Psoas muscle (tissue), 8 donors: ENCODE data around the gene AP1M1. TPM values are rescaled to one million over a fixed set of nuclear protein-coding genes. Genes with fewer than 3 reads are reported as not detected.
"Not testable (repeated sequence)": the region's sequence is repeated elsewhere in the genome, so short reads cannot be mapped to it uniquely, and the experiment has no call there.

Experiments
- ATAC-seq, 4 donors: fragments of 200-7000 bp; cut with Tn5 transposase; one replicate each; pipeline ENCODE4 v1.9.1; 2020; ENCODE audit warnings: moderate library complexity in 3 of 4, mild to moderate bottlenecking in 2 of 4
- DNase-seq, 2 donors: peaks; one replicate each; pipeline ENCODE4 v3.0.0-alpha.2; 2020
- H3K27ac ChIP-seq: fragments of 200-600 bp; one replicate; pipeline ENCODE4 v1.8.0; 2022
- H3K27me3 ChIP-seq, 3 donors: fragments of 200-600 bp in 1 of 3; one replicate each; pipeline versions ENCODE4 v1.6.1 to v1.8.0; 2013 to 2022; ENCODE audit warnings: low read length in 2 of 3, mild to moderate bottlenecking in 2 of 3, moderate library complexity in 1 of 3; ENCODE audit not compliant: insufficient read depth in 3 of 3
- H3K36me3 ChIP-seq, 2 donors: fragments of 200-600 bp in 1 of 2; one replicate each; pipeline versions ENCODE4 v1.6.1 to v1.8.0; 2013 to 2022; ENCODE audit warnings: low read depth in 1 of 2, mild to moderate bottlenecking in 1 of 2, moderate library complexity in 1 of 2; ENCODE audit not compliant: insufficient read depth in 1 of 2
- H3K4me1 ChIP-seq: fragments of 200-600 bp; one replicate; pipeline ENCODE4 v1.8.0; 2022
- H3K4me3 ChIP-seq: fragments of 200-600 bp; one replicate; pipeline ENCODE4 v1.8.0; 2022; ENCODE audit warnings: mild to moderate bottlenecking
- H3K9me3 ChIP-seq: fragments of 200-600 bp; one replicate; pipeline ENCODE4 v1.8.0; 2022
- WGBS, 3 donors: extraction: QIAGEN DNeasy Blood & Tissue Kit; methylation state at CpG; one replicate each; pipeline versions ENCODE4 v1.1.6 to v1.1.7; 2013; 5-methylcytosine and 5-hydroxymethylcytosine counted together
- intact Hi-C, 2 donors: fragments of 100-400 bp; cut with DNase I; formaldehyde crosslinking; loops; one replicate each; pipeline versions ENCODE4 v1.11.0 to v1.14.2; 2022
- polyA plus RNA-seq, 3 donors: library from polyadenylated mRNA; stranded (reverse); fragments of 200-250 nt; gene quantifications; one replicate each; pipeline ENCODE4 v1.2.3, GENCODE V29; 2013
- total RNA-seq, 4 donors: library from RNA; stranded (reverse); fragmentation: NEBNext Ultra II Directional in 2 of 4; extraction: Animal tissue kit (Norgen Biotek cat#: 25700) in 2 of 4; gene quantifications; one replicate each; pipeline versions ENCODE4 v1.2.1 to v1.2.4, GENCODE V29; 2021 to 2023
- TF ChIP-seq, protein P1 (sequence below): fragments of 200-600 bp; IDR thresholded peaks from one replicate; pipeline ENCODE4 v1.8.0; 2022; ENCODE audit warnings: antibody characterized with exemption
- donor health status: healthy with polysubstance abuse.
- donor health status: DM: no; HTN: no; CAD: no; lungs with moderate emphysema.
- donor health status: Bipolar disorder and iron deficiency.
- donor health status: healthy.
- donor health status: DM: yes; HTN: yes; CAD: no.
- donor health status: DM: no; HTN: no; CAD: no.
- donor health status: DM: no; HTN: no; CAD: no.
- donor health status: DM: yes; HTN: yes; CAD: no.

AP1M1 gene
- total and polyA plus RNA-seq, 7 donors, result 40.5 to 102 (median 51.0) TPM

DNA sequence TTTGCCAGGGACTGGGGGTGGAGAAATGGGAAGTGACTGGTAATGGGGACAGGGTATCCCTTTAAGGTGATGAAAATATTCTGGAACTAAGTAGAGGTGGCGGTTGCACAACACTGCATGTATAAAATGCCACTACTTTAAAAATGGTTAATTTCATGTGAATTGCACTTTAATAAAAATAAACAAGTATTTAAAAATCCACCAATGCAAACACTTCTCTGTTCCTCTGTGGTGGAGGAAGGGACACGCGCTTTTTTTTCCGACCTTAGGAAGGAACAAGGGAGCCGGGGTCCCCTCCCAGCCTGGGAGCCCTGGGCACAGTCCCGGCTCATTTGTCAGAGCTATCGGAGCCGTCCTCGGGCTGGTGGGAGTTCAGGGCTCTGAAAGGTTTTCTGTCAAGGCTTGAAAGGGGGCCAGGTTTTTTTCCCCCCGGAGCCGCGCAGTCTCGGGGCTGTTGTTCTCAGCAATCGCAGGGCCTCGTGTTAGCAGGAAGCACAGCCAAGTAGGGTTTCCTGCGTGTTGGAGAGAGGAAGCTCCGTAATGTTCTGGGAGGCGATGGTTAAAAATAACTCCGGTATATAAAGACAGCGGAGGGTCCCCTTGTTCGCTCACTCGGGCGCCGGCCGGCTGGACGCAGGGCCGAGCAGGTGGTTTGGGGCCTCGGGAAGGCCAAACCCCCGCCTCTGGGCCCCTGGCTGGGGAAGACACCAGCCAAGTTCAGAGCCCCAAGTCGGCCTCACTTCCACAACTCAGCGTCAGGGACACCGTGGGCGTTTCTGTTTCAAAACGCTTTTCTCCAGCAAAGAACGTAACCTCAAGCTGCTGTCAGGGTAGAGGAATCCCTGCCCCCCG, 85.7 kb downstream of the AP1M1 start:
- no peaks in the 10 kb centered on the region for H3K9me3 ChIP-seq
- intact Hi-C loops, result loop anchor here in 1 of 2 donors (5.0 kb wide), 1 partner anchor 44 kb away; no protein-coding TSS in a partner anchor
- TF ChIP-seq, protein P1, sequence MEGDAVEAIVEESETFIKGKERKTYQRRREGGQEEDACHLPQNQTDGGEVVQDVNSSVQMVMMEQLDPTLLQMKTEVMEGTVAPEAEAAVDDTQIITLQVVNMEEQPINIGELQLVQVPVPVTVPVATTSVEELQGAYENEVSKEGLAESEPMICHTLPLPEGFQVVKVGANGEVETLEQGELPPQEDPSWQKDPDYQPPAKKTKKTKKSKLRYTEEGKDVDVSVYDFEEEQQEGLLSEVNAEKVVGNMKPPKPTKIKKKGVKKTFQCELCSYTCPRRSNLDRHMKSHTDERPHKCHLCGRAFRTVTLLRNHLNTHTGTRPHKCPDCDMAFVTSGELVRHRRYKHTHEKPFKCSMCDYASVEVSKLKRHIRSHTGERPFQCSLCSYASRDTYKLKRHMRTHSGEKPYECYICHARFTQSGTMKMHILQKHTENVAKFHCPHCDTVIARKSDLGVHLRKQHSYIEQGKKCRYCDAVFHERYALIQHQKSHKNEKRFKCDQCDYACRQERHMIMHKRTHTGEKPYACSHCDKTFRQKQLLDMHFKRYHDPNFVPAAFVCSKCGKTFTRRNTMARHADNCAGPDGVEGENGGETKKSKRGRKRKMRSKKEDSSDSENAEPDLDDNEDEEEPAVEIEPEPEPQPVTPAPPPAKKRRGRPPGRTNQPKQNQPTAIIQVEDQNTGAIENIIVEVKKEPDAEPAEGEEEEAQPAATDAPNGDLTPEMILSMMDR, result no peak
- peak overlapping the region; percentile 89 for H3K27ac ChIP-seq
- ATAC-seq (peak; percentile 65 to 79 (median 74)), DNase-seq (peak; percentile 83 to 84)
- peaks cover 51% of the 10 kb centered on the region for H3K4me1 ChIP-seq
- peak overlapping the region; percentile 44 for H3K4me3 ChIP-seq
- 4 to 6% (median 6%) methylated on average over 36 of the region's 36 CpGs for WGBS, 3 donors
- no peaks in the 10 kb centered on the region for H3K27me3 ChIP-seq
- H3K36me3 ChIP-seq, result no peaks in the 10 kb centered on the region

DNA sequence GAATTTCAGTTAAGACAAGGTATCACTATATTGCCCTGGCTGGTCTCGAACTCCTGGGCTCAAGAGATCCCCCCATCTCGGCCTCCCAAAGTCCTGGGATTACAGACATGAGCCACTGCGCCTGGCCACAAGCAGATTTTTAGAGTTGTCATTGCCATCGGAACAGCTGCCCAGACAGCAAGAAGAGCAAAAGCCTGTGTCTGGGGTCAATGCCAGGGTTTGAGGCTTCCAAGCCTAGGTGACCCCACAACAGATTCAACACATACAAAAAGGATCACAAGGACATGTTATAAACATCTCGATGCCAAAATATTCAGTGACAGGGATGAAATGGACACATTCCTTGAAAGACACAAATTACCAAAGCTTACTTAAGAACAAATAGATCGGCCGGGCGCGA, 86.8 kb downstream of the AP1M1 start:
- Histone ChIP-seq H3K4me1 (peaks cover 45% of the 10 kb centered on the region), H3K9me3 (no peaks in the 10 kb centered on the region), H3K36me3 (no peaks in the 10 kb centered on the region), H3K27me3 (no peaks in the 10 kb centered on the region), H3K27ac (peak overlapping the region; percentile 89), H3K4me3 (no peak overlapping the region)
- intact Hi-C loops, result loop anchor here in 1 of 2 donors (5.0 kb wide), 1 partner anchor 43 kb away; no protein-coding TSS in a partner anchor
- no peak for ATAC-seq
- WGBS, 3 donors, result 70 to 76% (median 71%) methylated on average over 9 of the region's 9 CpGs
- no peak for DNase-seq
- TF ChIP-seq, protein P1, result no peak

DNA sequence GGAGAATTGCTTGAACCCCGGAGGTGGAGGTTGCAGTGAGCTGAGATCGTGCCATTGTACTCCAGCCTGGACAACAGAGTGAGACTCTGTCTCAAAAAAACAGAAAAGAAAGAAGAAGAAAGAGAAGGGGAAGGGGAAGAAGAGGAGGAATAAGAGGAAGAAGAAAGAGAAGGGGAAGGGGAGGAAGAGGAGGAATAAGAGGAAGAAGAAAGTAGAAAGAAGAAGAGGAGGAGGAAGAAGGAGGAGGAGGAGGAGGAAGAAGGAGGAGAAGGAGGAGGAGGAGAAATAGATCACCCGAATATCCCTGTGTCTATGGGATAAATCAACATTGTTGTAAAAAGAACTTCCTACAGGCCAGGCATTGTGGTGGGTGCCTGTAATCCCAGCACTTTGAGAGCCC, 87.4 kb downstream of the AP1M1 start:
- not testable (repeated sequence) for ATAC-seq, H3K27me3 ChIP-seq, H3K9me3 ChIP-seq, DNase-seq, H3K4me3 ChIP-seq, H3K36me3 ChIP-seq
- peak overlapping the region; percentile 89 for H3K27ac ChIP-seq
- 77 to 84% (median 83%) methylated on average over 3 of the region's 3 CpGs for WGBS, 3 donors
- intact Hi-C loops, result loop anchor here in 1 of 2 donors (5.0 kb wide), 1 partner anchor 1737 kb away; no protein-coding TSS in a partner anchor
- peaks cover 41% of the 10 kb centered on the region for H3K4me1 ChIP-seq

DNA sequence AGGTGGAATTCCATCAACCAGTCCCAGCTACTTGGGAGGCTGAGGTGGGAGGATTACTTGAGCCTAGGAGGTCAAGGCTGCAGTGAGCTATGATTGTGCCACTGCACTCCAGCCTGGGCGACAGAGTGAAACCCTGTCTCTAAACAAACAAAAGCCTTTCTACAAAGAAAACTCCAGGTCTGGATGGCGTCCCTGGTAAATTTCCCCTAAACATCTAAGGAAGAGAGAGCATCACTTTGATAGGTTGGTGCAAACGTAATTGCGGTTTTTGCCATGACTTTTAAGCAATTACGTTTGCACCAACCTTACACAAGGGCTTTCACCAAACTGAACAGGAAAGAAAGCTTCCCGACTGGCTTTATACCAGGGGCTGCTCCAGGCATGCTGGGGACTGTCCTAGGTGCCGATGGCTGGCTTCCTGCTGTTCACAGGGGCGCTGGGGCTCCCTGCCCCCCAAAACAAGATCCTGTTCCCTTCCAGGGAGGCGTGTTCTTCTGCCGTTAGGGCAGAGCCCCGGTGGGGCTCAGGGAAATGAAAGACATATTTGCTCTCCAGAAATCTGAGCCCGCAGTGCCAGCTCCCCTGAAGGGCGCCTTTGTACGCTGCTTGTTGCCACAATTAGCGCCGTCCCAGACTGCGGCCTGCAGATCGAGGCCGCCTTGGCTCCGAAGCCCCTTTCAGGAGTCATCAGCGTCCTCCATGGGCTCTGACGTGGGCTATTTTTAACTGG, 88.2 kb downstream of the AP1M1 start:
- ATAC-seq, result peak; percentile 25 to 46 (median 34)
- TF ChIP-seq, protein P1, result no peak
- intact Hi-C loops, result loop anchor here in 1 of 2 donors (2.0 to 5.0 kb wide), 2 partner anchors 39 to 1736 kb away; partner anchors contain the start of gene KLF2
- Histone ChIP-seq H3K4me1 (peaks cover 41% of the 10 kb centered on the region), H3K36me3 (no peaks in the 10 kb centered on the region), H3K9me3 (no peaks in the 10 kb centered on the region), H3K27me3 (no peaks in the 10 kb centered on the region), H3K4me3 (peak overlapping the region; percentile 34), H3K27ac (peak overlapping the region; percentile 78)
- WGBS, 3 donors, result 18 to 21% (median 19%) methylated on average over 22 of the region's 22 CpGs
- peak in 1 of 2 donors; percentile 58 for DNase-seq

DNA sequence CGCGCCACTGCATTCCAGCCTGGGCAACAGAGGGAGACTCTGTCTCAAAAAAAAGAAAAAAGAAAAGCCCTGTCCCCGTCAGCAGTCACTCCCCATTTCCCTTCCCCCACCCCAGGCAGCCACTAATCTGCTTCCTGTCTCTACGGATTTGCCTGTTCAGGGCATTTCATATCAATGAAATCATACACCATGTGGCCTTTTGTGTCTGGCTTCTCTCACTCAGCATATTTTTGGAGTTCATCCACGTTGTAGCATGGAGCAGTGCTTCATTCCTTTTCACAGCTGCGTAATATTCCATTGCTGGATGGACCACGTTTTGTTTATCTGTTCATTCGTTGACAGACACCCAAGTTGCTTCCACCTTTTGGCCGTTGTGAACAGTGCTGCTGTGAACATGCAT, 90.8 kb downstream of the AP1M1 start:
- no peak for DNase-seq
- H3K27me3 ChIP-seq, result no peaks in the 10 kb centered on the region
- ATAC-seq, result no peak
- 61 to 70% (median 64%) methylated on average over 9 of the region's 9 CpGs for WGBS, 3 donors
- no peak overlapping the region for H3K4me3 ChIP-seq
- TF ChIP-seq, protein P1, result no peak
- no peaks in the 10 kb centered on the region for H3K9me3 ChIP-seq
- H3K4me1 ChIP-seq, result peaks cover 32% of the 10 kb centered on the region
- peak overlapping the region; percentile 7 for H3K27ac ChIP-seq
- no peaks in the 10 kb centered on the region for H3K36me3 ChIP-seq
- intact Hi-C loops, result loop anchor here in 1 of 2 donors (5.0 kb wide), 1 partner anchor 1734 kb away; no protein-coding TSS in a partner anchor
